Gastroesophageal sphincter (tissue), 4 donors: ENCODE measurements around the gene GNG8. TPM values are rescaled to one million over a fixed set of nuclear protein-coding genes. Genes with fewer than 3 reads are reported as not detected.

Experiments used
- ATAC-seq: fragments of 150-250 bp; one replicate; pipeline ENCODE4 v1.9.1; 2016; ENCODE audit warnings: mild to moderate bottlenecking, moderate library complexity
- H3K27ac ChIP-seq, 4 donors: fragments of 200-600 bp; sonication (generic) in 3 of 4; 1 replicate in 3 of 4; 2 replicates in 1 of 4; pipeline ENCODE4 v1.5.1; 2016 to 2019
- H3K27me3 ChIP-seq: fragments of 200-600 bp; sonication (generic); one replicate; pipeline ENCODE4 v1.5.1; 2019
- H3K36me3 ChIP-seq, 2 donors: fragments of 200-600 bp; sonication (generic); one replicate each; pipeline ENCODE4 v1.5.1; 2019; ENCODE audit warnings: control low read depth in 1 of 2
- H3K4me1 ChIP-seq, 3 donors: fragments of 200-600 bp; sonication (generic); 1 replicate in 2 of 3; 2 replicates in 1 of 3; pipeline ENCODE4 v1.5.1; 2016 to 2019; ENCODE audit warnings: control low read depth in 2 of 3
- H3K4me3 ChIP-seq, 2 donors: fragments of 200-600 bp; sonication (generic); one replicate each; pipeline ENCODE4 v1.5.1; 2019; ENCODE audit warnings: mild to moderate bottlenecking in 1 of 2, moderate library complexity in 1 of 2
- H3K9me3 ChIP-seq, 3 donors: fragments of 200-600 bp; sonication (generic); one replicate each; pipeline ENCODE4 v1.5.1; 2017 to 2019; ENCODE audit warnings: control low read depth in 2 of 3
- CTCF ChIP-seq, 4 experiments: fragments of 200-600 bp in 2 of 4; fragments of 450-650 bp in 2 of 4; sonication (generic) in 1 of 4; IDR thresholded peaks; one replicate each; pipeline ENCODE4 v1.5.1; 2017 to 2019; ENCODE audit warnings: antibody characterized with exemption in 4 of 4, mild to moderate bottlenecking in 2 of 4, moderate library complexity in 2 of 4
- EP300 ChIP-seq: sonication (generic); formaldehyde crosslinking; IDR thresholded peaks from one replicate; pipeline ENCODE4 v1.6.1; 2017; ENCODE audit warnings: antibody characterized with exemption, mild to moderate bottlenecking
- POLR2A ChIP-seq, 2 donors: fragments of 450-650 bp; IDR thresholded peaks; one replicate each; pipeline ENCODE4 v1.6.1; 2017; ENCODE audit warnings: antibody characterized with exemption in 2 of 2, mild to moderate bottlenecking in 2 of 2, moderate library complexity in 1 of 2
- POLR2AphosphoS5 ChIP-seq: sonication (generic); formaldehyde crosslinking; IDR thresholded peaks from one replicate; pipeline ENCODE4 v1.6.1; 2017; ENCODE audit warnings: antibody characterized with exemption
- WGBS, 2 donors: methylation state at CpG; one replicate each; pipeline ENCODE4 v1.1.5; 2018; ENCODE audit warnings: low coverage in 1 of 2; 5-methylcytosine and 5-hydroxymethylcytosine counted together
- total RNA-seq, 4 donors: library from RNA; depleted of rRNA; stranded (reverse); fragments of >200 nt; gene quantifications; one replicate each; pipeline ENCODE4 v1.1.0, GENCODE V29; 2016

GNG8 gene
- total RNA-seq, 4 donors from 2014 or later = not detected

GRCh38 chr19:46586294-46586693 lies 49.7 kb downstream of the GNG8 start:
- TF ChIP-seq EP300 (no peak), CTCF (IDR thresholded peaks at IDR 0.05) (no peak), POLR2AphosphoS5 (no peak), POLR2A (IDR thresholded peaks at IDR 0.05) (no peak)
- Histone ChIP-seq H3K4me3 (no peak overlapping the region), H3K27me3 (no peaks in the 10 kb centered on the region), H3K27ac (no peak overlapping the region), H3K36me3 (no peaks in the 10 kb centered on the region), H3K4me1 (no peaks in the 10 kb centered on the region), H3K9me3 (no peaks in the 10 kb centered on the region)
- WGBS, 2 donors = 93% methylated on average over 4 of the region's 4 CpGs
- ATAC-seq = no peak

GRCh38 chr19:46585539-46585938 lies 50.5 kb downstream of the GNG8 start:
- TF ChIP-seq CTCF (IDR thresholded peaks at IDR 0.05) (no peak), EP300 (no peak), POLR2AphosphoS5 (no peak), POLR2A (IDR thresholded peaks at IDR 0.05) (no peak)
- Histone ChIP-seq H3K27ac (no peak overlapping the region), H3K4me3 (no peak overlapping the region), H3K36me3 (no peaks in the 10 kb centered on the region), H3K27me3 (no peaks in the 10 kb centered on the region), H3K4me1 (no peaks in the 10 kb centered on the region), H3K9me3 (no peaks in the 10 kb centered on the region)
- ATAC-seq = no peak
- WGBS, 2 donors = 80 to 82% methylated on average over 1 of the region's 1 CpG

Other genes starting within 250 kb of the GNG8 start
- 10 to 100 TPM in 1 of 4 donors, 1 to 10 TPM in 3; 4.3 to 10.1 (median 7.6) TPM for gene CCDC8, start 222.6 kb downstream of the GNG8 start, total RNA-seq
- gene PNMA8C, start 207.3 kb downstream of the GNG8 start, total RNA-seq = under 1 TPM in 3 of 4 donors, not detected in 1; 0.12 to 0.39 (median 0.27) TPM
- gene PNMA8A, start 164.6 kb downstream of the GNG8 start, total RNA-seq = 1 to 10 TPM; 1.6 to 5.4 (median 4.0) TPM
- 1 to 10 TPM; 1.2 to 3.4 (median 1.6) TPM for gene PNMA8B, start 140.3 kb downstream of the GNG8 start, total RNA-seq
- gene CALM3, start 34.9 kb downstream of the GNG8 start, total RNA-seq = 100 to 1,000 TPM; 128 to 193 (median 163) TPM
- gene PTGIR, start 11.1 kb downstream of the GNG8 start, total RNA-seq = 1 to 10 TPM; 3.6 to 5.9 (median 4.3) TPM
- gene DACT3, start 25.0 kb upstream of the GNG8 start, total RNA-seq = 100 to 1,000 TPM in 1 of 4 donors, 10 to 100 TPM in 3; 42.9 to 105 (median 53.1) TPM
- gene PRKD2, start 80.9 kb upstream of the GNG8 start, total RNA-seq = 10 to 100 TPM; 15.2 to 33.6 (median 19.7) TPM
- 10 to 100 TPM; 18.7 to 22.5 (median 20.3) TPM for gene FKRP, start 109.9 kb upstream of the GNG8 start, total RNA-seq
- gene STRN4, start 110.2 kb upstream of the GNG8 start, total RNA-seq = 100 to 1,000 TPM in 1 of 4 donors, 10 to 100 TPM in 3; 64.6 to 109 (median 90.4) TPM
- gene SLC1A5, start 152.4 kb upstream of the GNG8 start, total RNA-seq = 10 to 100 TPM; 16.2 to 56.7 (median 38.8) TPM
- gene AP2S1, start 214.6 kb upstream of the GNG8 start, total RNA-seq = 10 to 100 TPM; 40.6 to 76.2 (median 66.5) TPM
- 100 to 1,000 TPM in 1 of 4 donors, 10 to 100 TPM in 3; 42.9 to 109 (median 57.6) TPM for gene ARHGAP35, start 224.8 kb upstream of the GNG8 start, total RNA-seq